Stimulated activated CD8-positive, alpha-beta memory T cell treated with anti-CD3 and anti-CD28 coated beads, Interleukin-4, amount 100 ng/mL, for 4 hours (primary cell): ENCODE measurements around the gene ZNRF3.
A peak's percentile ranks its signal among the peaks of the same experiment; 100 is the strongest.

Experiments used
- DNase-seq, 2 donors: peaks; one replicate each; pipeline ENCODE4 v3.0.0-alpha.2; 2020; ENCODE audit warnings: low read depth in 2 of 2, low spot score in 1 of 2

The ZNRF3 gene

GRCh38 chr22:29060931-29061330 lies 177.6 kb downstream of the ZNRF3 start:
- DNase-seq, result no peak

- DNase-seq, result no peak
These were observed 178.4 kb downstream of the ZNRF3 start, which contains the start of gene C22orf31 for GRCh38 chr22:29061773-29062172. C22orf31 (minus strand) TSS chr22:29061831; CDS start chr22:29061792, 39 bp downstream.

GRCh38 chr22:29062286-29062821 lies 179.0 kb downstream of the ZNRF3 start:
- no peak for DNase-seq

DNA sequence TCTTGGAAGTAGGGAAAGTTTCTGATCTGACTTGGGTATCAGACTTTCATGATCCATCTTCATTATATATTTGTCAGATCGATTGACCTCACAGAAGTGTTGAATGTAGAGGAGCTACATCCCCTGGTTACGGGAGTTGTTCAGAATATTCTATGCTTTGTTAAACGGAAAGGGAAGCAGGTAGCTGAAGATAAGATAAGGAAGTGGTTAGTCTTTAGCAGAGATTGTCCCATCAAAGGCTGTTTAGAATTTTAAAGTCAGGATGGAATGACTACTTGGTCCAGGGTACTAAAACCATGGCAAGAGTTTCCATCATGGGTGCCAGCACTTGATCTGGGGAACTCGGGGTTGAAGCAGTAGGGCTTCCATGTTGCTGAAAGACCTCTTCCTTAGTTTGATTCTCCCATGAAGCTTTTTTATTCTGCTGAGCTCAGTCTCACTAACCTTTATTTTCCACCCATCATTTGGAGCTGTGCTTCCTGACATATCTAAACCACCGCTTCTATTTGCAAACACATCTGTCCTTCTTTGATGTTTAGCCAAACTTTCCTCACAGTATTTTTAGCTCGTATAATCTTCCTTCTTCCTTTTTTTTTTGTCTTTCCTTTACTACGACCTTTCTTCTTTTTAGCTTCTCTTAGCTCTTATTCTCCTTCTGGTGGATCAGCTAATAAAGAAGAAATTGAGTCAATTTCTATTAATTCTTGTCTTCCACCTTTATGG lies 182.3 kb downstream of the ZNRF3 start:
- DNase-seq, result no peak

GRCh38 chr22:29069463-29069862 lies 186.1 kb downstream of the ZNRF3 start:
- no peak for DNase-seq

- DNase-seq, result no peak
These were observed 187.1 kb downstream of the ZNRF3 start for GRCh38 chr22:29070490-29070889.

DNA sequence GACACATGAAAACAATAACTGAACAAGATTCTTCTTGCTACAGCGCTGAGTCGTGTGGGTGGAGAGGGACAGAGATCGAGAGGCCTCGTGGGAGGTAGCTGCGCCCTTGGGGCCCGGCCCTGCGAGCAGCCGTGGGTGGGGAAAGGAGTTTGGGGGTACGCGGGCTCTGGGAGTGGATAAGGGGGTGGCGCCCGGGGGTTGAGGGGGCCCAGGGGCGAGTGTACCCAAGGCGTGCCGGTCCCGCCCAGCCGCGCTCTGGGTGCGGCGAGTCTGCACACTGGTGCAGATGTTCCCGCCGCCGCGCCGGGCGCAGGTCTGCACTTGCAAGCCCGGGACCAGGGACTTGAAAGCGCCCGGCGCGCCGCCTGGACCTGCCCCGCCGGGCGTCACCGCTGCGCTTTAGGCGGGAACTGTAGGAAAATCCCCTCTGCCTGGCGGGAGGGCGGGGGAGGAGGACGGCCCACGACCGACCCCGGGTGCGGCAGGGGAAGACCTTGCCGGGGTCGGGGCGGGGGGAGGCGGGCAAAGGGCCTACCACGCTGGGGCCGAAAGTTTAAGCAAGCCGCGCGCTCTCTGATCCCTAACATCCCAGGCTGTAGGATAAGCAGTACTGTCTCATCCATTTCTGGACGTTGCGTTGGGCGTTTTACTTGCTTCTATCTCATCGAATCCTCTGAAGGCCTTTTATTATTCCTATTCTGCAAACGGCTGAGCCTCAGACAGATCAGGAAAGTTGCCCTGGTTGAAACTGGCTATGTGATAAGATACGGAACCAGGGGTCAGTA lies 188.1 kb downstream of the ZNRF3 start:
- DNase-seq, result no peak

DNA sequence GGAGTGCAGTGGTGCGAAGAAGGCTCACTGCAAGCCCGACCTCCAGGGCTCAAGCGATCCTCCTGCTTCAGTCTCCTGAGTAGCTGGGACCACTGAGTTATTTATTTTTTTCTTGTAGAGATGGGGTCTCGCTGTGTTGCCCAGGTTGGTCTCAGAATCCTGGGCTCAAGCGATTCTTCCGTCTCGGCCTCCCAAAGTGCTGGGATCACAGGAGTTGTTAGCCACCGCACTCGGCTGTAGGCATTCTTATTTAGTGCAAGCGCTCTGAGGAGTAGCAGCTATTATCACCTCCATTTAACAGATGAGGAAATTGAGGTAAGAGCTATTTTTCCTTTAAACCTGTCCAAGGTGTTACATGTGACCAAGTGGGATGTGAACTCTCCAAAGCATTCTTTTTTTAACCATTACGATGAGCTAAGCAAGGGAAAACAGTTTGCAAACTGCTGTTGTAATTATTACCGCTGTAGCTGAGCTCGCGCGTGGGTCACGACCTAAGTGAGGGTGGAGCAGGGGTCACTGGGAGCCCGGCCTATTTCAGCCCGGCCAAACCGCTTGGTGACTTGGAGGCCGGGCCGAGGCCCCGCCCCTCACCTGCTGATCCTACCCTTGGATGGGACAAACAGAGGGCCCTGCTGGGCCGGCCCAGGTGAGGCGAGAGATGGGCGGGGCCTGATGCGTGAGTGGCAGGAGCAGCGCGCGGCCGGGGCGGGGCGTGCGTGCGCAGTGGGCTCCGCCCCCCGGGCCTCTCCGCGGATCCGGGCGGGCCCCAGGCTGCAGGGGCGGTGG lies 189.0 kb downstream of the ZNRF3 start:
- peak; percentile 47 to 64 for DNase-seq

GRCh38 chr22:29072979-29073617 lies 189.7 kb downstream of the ZNRF3 start, which contains the start of gene KREMEN1:
KREMEN1 (plus strand) TSS chr22:29073035; CDS start chr22:29073131, 96 bp downstream.
- DNase-seq, result no peak

DNA sequence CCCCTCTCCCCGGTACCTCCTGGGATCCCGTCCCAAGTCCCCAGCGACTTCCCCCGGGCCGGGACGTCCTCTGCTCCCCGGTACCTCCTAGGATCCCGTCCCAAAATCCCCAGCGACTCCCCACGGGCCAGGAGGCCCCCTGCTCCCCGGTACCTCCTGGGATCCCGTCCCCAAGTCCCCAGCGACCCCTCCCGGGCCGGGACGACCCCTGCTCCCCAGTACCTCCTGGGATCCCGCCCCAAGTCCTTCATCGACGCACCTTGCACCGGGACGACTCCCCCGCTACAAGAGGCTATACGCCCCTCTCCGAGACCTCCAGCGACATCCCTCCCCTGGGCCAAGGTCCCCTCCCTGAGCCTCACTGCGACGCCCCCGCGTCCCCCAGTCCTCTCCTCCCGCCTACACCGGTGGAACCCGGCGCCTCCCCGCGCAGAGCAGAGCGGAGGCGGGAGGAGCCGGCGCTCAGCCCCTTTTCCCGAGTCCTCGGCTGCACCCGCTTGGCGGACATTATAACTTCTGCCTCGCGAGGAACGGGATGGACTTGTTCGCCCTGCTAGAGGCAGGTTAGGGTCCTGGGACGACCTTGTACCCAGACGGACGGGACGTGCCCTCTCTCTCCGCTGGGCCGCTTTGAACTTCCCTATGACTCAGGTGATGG lies 190.4 kb downstream of the ZNRF3 start:
- DNase-seq, result no peak

DNA sequence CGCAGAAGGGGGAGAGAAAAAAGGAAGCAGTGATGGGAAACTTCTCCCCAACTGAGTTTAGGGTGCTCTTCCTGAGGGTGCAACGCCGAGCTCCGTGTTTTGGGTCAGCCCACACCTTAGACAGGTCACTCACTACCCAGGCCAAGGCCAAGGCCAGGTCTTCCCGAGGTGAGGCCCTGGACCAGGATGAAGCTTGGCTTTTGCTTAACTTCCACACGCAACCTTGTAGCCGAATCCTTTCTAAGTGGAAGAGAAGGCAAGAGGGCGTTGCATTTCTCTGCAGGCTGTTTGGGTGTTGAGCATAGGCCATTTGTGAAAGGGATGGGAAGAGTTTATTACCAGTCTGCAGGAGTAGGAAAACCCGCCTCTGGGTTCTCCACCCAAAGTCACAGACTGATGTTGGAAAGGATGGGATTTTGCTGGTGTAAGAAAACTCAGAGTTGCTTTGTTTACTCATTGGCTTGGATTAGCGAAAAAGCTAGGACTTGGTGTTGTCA lies 191.0 kb downstream of the ZNRF3 start:
- no peak for DNase-seq

- DNase-seq, result no peak
These were observed 194.9 kb downstream of the ZNRF3 start for GRCh38 chr22:29078036-29078868.

- DNase-seq, result no peak
These were observed 195.5 kb downstream of the ZNRF3 start for GRCh38 chr22:29078869-29079207.

DNA sequence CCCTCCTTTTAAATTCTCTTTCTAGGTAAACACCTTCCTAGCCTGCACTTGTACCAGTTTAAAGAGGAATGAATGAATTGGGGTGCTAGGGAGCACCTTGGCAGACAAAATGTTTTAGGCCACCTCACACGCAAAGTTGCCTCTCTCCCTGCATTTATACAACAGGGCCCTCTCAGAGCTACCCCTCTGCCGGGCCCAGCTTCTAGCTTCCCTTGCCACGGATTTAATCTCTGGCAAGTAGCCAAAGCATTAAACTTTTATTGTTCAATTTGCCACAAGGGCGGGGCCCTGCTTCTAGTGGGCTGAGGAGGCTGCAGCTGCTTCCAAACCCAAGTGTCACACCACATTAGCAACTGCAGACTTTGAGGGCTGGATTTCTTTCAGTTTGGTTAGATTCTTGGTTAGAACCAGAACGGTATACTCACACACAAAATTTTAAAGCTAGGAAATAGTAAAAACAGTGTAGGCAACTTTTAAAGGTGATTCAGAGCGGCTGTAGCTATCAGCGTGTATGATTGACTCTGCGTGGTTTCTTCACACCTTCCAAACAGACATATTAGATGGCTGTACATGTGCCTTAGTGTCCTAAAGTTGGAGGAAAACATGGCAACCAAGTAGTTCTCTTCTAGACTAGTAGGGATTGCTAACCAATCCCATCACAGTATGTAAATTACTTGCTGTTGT lies 196.0 kb downstream of the ZNRF3 start:
- DNase-seq, result no peak

- DNase-seq, result no peak
These were observed 197.0 kb downstream of the ZNRF3 start for GRCh38 chr22:29080106-29080975.

DNA sequence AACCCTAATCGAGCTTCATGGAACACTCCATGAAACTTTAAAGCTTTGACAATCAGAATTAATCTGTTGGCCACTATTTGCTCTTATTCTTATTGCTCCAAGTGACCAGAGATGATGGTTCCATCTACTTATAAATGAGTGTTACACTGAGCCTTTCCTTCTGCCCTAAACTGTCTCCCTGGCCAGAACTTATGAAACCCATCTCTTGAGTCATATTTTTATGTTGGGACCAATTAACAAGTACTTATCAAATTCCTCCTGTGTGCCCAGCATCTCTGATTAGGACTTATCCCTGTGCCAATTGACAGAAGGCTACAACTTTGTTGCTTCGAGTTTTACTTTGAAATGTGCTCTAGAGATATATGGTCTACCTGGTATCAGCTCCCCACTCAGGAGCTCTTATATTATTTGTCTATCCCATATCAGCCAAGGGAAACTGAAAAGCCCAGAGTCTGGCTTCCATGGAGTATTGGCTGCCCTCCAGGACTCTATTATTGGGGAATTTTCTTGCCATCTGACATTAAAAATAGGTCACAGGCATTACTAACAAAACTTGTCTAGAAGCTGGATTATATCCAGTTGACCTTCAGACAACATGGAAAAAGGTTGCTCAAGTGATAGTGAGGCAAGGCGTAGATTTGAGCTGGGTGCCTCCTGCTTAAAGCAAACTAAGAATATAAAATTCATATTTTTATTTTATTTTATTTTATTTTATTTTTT lies 198.3 kb downstream of the ZNRF3 start:
- DNase-seq, result no peak
